HCT116 (cell line): ENCODE results near the gene SLC44A4.

Experiments used
- POLR2A ChIP-seq: IDR thresholded peaks from 2 replicates; pipeline ENCODE4 v1.7.0; 2011; ENCODE audit warnings: borderline replicate concordance; ENCODE audit not compliant: insufficient read depth, insufficient read length; ENCODE audit errors: extremely low read depth
- SRF ChIP-seq: IDR thresholded peaks from 2 replicates; pipeline ENCODE4 v1.6.1; 2012; ENCODE audit warnings: low read depth
- TCF7L2 ChIP-seq: IDR thresholded peaks from 2 replicates; pipeline ENCODE4 v1.7.0; 2011; ENCODE audit warnings: borderline replicate concordance, inconsistent platforms; ENCODE audit not compliant: insufficient read depth, insufficient read length; ENCODE audit errors: extremely low read depth

GRCh38 chr6:31888276-31889258 lies 9.8 kb upstream of the SLC44A4 start:
- TF ChIP-seq SRF (no peak), POLR2A (no peak), TCF7L2 (no peak)
